Progenitor cell of endocrine pancreas (in vitro differentiated cells): ENCODE measurements around the gene KLF15. TPM values are rescaled to one million over a fixed set of nuclear protein-coding genes. Genes with fewer than 3 reads are reported as not detected.

Experiments
- DNase-seq: peaks from one replicate; pipeline ENCODE4 v3.0.0; 2021; ENCODE audit warnings: low spot score; ENCODE audit not compliant: unreplicated experiment
- H3K27ac Mint-ChIP-seq: 2 replicates; pipeline ENCODE4 v1.8.0; 2021; ENCODE audit warnings: mild to moderate bottlenecking, moderate library complexity, mixed read lengths
- H3K27me3 Mint-ChIP-seq: 2 replicates; pipeline ENCODE4 v1.8.0; 2021; ENCODE audit warnings: mixed read lengths
- H3K36me3 Mint-ChIP-seq: 2 replicates; pipeline ENCODE4 v1.8.0; 2022; ENCODE audit warnings: mixed read lengths; ENCODE audit not compliant: insufficient read depth
- H3K4me1 Mint-ChIP-seq: 2 replicates; pipeline ENCODE4 v1.8.0; 2021; ENCODE audit warnings: low read depth, mixed read lengths
- H3K4me3 Mint-ChIP-seq: 2 replicates; pipeline ENCODE4 v1.8.0; 2021; ENCODE audit warnings: low read depth, mild to moderate bottlenecking, moderate library complexity, mixed read lengths
- H3K9me3 Mint-ChIP-seq: 2 replicates; pipeline ENCODE4 v1.8.0; 2021; ENCODE audit warnings: low read depth, mixed read lengths
- CTCF ChIP-seq: fragments of 200-600 bp; sonication (generic); IDR thresholded peaks from one replicate; pipeline ENCODE4 v1.5.0; 2021; ENCODE audit warnings: antibody characterized with exemption, mild to moderate bottlenecking; ENCODE audit not compliant: unreplicated experiment
- total RNA-seq: library from RNA; stranded (reverse); gene quantifications from 2 replicates; pipeline ENCODE4 v1.2.1, GENCODE V29; 2021

KLF15 gene
- total RNA-seq, 1 donor from 2014 or later = 17.7 TPM

- DNase-seq = no peak
Observed at GRCh38 chr3:126351771-126352475, 5.3 kb downstream of the KLF15 start.

GRCh38 chr3:126351086-126351770 lies 6.0 kb downstream of the KLF15 start:
- TF ChIP-seq CTCF = no peak

More at GRCh38 chr3:126351771-126352475, 5.3 kb downstream of the KLF15 start:
- H3K9me3 Mint-ChIP-seq = no peaks in the 10 kb centered on the region
- peaks cover 8% of the 10 kb centered on the region for H3K4me1 Mint-ChIP-seq
- H3K4me3 Mint-ChIP-seq = no peak overlapping the region
- peaks cover 2% of the 10 kb centered on the region for H3K36me3 Mint-ChIP-seq
- no peak overlapping the region for H3K27ac Mint-ChIP-seq
- TF ChIP-seq CTCF = no peak
- H3K27me3 Mint-ChIP-seq = no peaks in the 10 kb centered on the region

GRCh38 chr3:126350502-126351085 lies 6.6 kb downstream of the KLF15 start:
- no peak for DNase-seq
- no peak overlapping the region for H3K4me3 Mint-ChIP-seq
- peaks cover 5% of the 10 kb centered on the region for H3K4me1 Mint-ChIP-seq
- no peaks in the 10 kb centered on the region for H3K9me3 Mint-ChIP-seq
- H3K27ac Mint-ChIP-seq = no peak overlapping the region
- no peak for TF ChIP-seq CTCF
- H3K36me3 Mint-ChIP-seq = peaks cover 2% of the 10 kb centered on the region
- H3K27me3 Mint-ChIP-seq = no peaks in the 10 kb centered on the region

More at GRCh38 chr3:126351086-126351770, 6.0 kb downstream of the KLF15 start:
- Mint-ChIP-seq H3K27me3 (no peaks in the 10 kb centered on the region), H3K4me3 (no peak overlapping the region), H3K27ac (no peak overlapping the region), H3K36me3 (peaks cover 2% of the 10 kb centered on the region), H3K4me1 (peaks cover 7% of the 10 kb centered on the region), H3K9me3 (no peaks in the 10 kb centered on the region)
- no peak for DNase-seq

GRCh38 chr3:126349611-126350501 lies 7.4 kb downstream of the KLF15 start:
- no peak overlapping the region for H3K4me3 Mint-ChIP-seq
- H3K27ac Mint-ChIP-seq = no peak overlapping the region
- no peak for DNase-seq
- H3K4me1 Mint-ChIP-seq = no peaks in the 10 kb centered on the region
- no peaks in the 10 kb centered on the region for H3K27me3 Mint-ChIP-seq
- peaks cover 2% of the 10 kb centered on the region for H3K36me3 Mint-ChIP-seq
- no peaks in the 10 kb centered on the region for H3K9me3 Mint-ChIP-seq
- TF ChIP-seq CTCF = no peak

GRCh38 chr3:126349071-126349470 lies 8.1 kb downstream of the KLF15 start:
- no peaks in the 10 kb centered on the region for H3K4me1 Mint-ChIP-seq
- no peaks in the 10 kb centered on the region for H3K27me3 Mint-ChIP-seq
- peaks cover 2% of the 10 kb centered on the region for H3K36me3 Mint-ChIP-seq
- DNase-seq = no peak
- no peak overlapping the region for H3K27ac Mint-ChIP-seq
- H3K9me3 Mint-ChIP-seq = no peaks in the 10 kb centered on the region
- no peak for TF ChIP-seq CTCF
- no peak overlapping the region for H3K4me3 Mint-ChIP-seq
